Endothelial cell of umbilical vein (primary cell): ENCODE results near the gene CHRNE. TPM values are rescaled to one million over a fixed set of nuclear protein-coding genes. Genes with fewer than 3 reads are reported as not detected.

Source experiments
- BruUV-seq: library from RNA; stranded (reverse); fragments of 400-500 nt; replicated peaks from 2 replicates; lab custom pipeline; 2021; lab: Mats Ljungman, UMichigan
- CTCF ChIA-PET: fragments of 300-600, 350-600 bp; sonication (Branson Sonifier 250); formaldehyde crosslinking; loops from one replicate; lab custom pipeline; 2021; ENCODE audit warnings: antibody characterized with exemption, inconsistent platforms; lab: Charles Lee
- POLR2A ChIA-PET: fragments of 300-600, 350-600 bp; sonication (Branson Sonifier 250); formaldehyde crosslinking; loops from one replicate; lab custom pipeline; 2021; ENCODE audit warnings: antibody characterized with exemption, inconsistent platforms; lab: Charles Lee
- DNase-seq: peaks from one replicate; pipeline ENCODE4 v3.0.0-alpha.2; 2011; ENCODE audit warnings: low read depth, low spot score
- FAIRE-seq: peaks from 2 replicates; lab custom pipeline; 2011; peaks lifted over from hg19 to GRCh38; lab: Jason Lieb, UNC
- H2AFZ ChIP-seq: 2 replicates; pipeline ENCODE4 v1.6.0; 2012; ENCODE audit warnings: low read depth, low read length, control low read depth, inconsistent platforms
- H3K27ac ChIP-seq: 2 replicates; pipeline ENCODE4 v1.5.1; 2011; ENCODE audit warnings: low read depth, mild to moderate bottlenecking, control low read depth, low read length, moderate library complexity; ENCODE audit not compliant: insufficient read depth
- H3K27me3 ChIP-seq, 2 experiments: 2 replicates each; pipeline versions ENCODE4 v1.6.0 to v1.6.1; 2011; ENCODE audit warnings: low read length in 2 of 2, mixed read lengths in 1 of 2; ENCODE audit not compliant: control insufficient read depth in 2 of 2, insufficient read depth in 2 of 2
- H3K36me3 ChIP-seq, 2 experiments: 2 replicates in 1 of 2; 3 replicates in 1 of 2; pipeline ENCODE4 v1.5.1; 2011; ENCODE audit warnings: low read length in 2 of 2, mild to moderate bottlenecking in 1 of 2, moderate library complexity in 1 of 2; ENCODE audit not compliant: control insufficient read depth in 2 of 2, insufficient read depth in 2 of 2; ENCODE audit errors: extremely low read depth in 1 of 2
- H3K4me1 ChIP-seq: 3 replicates; pipeline ENCODE4 v1.5.1; 2011; ENCODE audit warnings: mild to moderate bottlenecking, low read length; ENCODE audit not compliant: control insufficient read depth, insufficient read depth; ENCODE audit errors: extremely low read depth
- H3K4me2 ChIP-seq: 2 replicates; pipeline ENCODE4 v1.6.1; 2011; ENCODE audit warnings: low read length, control low read depth, mixed read lengths; ENCODE audit not compliant: insufficient read depth
- H3K4me3 ChIP-seq, 3 experiments: fragments of 200-600 bp in 1 of 3; sonication (generic), shearing (Covaris generic) in 1 of 3; replicated peaks in 1 of 3; 2 replicates each; pipeline ENCODE4 v1.5.1; 2011 to 2016; ENCODE audit warnings: control low read depth in 3 of 3, low read length in 3 of 3, mild to moderate bottlenecking in 2 of 3, inconsistent platforms in 1 of 3, low read depth in 1 of 3, moderate library complexity in 1 of 3; ENCODE audit not compliant: insufficient read depth in 1 of 3
- H3K79me2 ChIP-seq: 2 replicates; pipeline ENCODE4 v1.6.0; 2012; ENCODE audit warnings: low read length, inconsistent platforms; ENCODE audit not compliant: control insufficient read depth, insufficient read depth
- H3K9ac ChIP-seq: replicated peaks from 2 replicates; pipeline ENCODE3; 2011; ENCODE audit warnings: low read length, control low read depth; ENCODE audit not compliant: insufficient read depth; ENCODE audit errors: extremely low read depth
- H3K9me1 ChIP-seq: replicated peaks from 3 replicates; pipeline ENCODE4 v1.6.0; 2011; ENCODE audit warnings: mild to moderate bottlenecking, low read length; ENCODE audit not compliant: control insufficient read depth, insufficient read depth; ENCODE audit errors: extremely low read depth
- H3K9me3 ChIP-seq: replicated peaks from 2 replicates; pipeline ENCODE4 v1.5.1; 2012; ENCODE audit warnings: low read length, inconsistent platforms; ENCODE audit not compliant: control insufficient read depth, insufficient read depth
- H4K20me1 ChIP-seq: replicated peaks from 2 replicates; pipeline ENCODE3; 2011; ENCODE audit warnings: mild to moderate bottlenecking, low read length; ENCODE audit not compliant: control insufficient read depth, insufficient read depth; ENCODE audit errors: extremely low read depth
- CTCF ChIP-seq, 2 donors: IDR thresholded peaks; 1 replicate in 1 of 2; 2 replicates in 1 of 2; pipeline ENCODE4 v1.5.1; 2011; ENCODE audit warnings: low read length in 2 of 2, mild to moderate bottlenecking in 2 of 2, moderate library complexity in 2 of 2, control low read depth in 1 of 2, inconsistent platforms in 1 of 2, low read depth in 1 of 2; ENCODE audit not compliant: insufficient read depth in 1 of 2; ENCODE audit errors: extremely low read depth in 1 of 2
- EZH2 ChIP-seq: IDR thresholded peaks from 2 replicates; pipeline ENCODE4 v1.6.1; 2012; ENCODE audit warnings: borderline replicate concordance, low read depth, mild to moderate bottlenecking, moderate library complexity, low read length, inconsistent platforms; ENCODE audit not compliant: severe bottlenecking
- FOS ChIP-seq: IDR thresholded peaks from 2 replicates; pipeline ENCODE4 v1.6.1; 2011; ENCODE audit warnings: mild to moderate bottlenecking, low read length, moderate library complexity, borderline replicate concordance; ENCODE audit not compliant: insufficient read depth
- GATA2 ChIP-seq: IDR thresholded peaks from 2 replicates; pipeline ENCODE4 v1.7.0; 2011; ENCODE audit warnings: low read depth, mild to moderate bottlenecking, moderate library complexity, mixed read lengths, low read length; ENCODE audit not compliant: insufficient read length, insufficient read depth
- JUN ChIP-seq: IDR thresholded peaks from 2 replicates; pipeline ENCODE4 v1.6.1; 2011; ENCODE audit warnings: borderline replicate concordance, low read depth; ENCODE audit not compliant: insufficient read length, insufficient read depth
- MAX ChIP-seq: IDR thresholded peaks from 2 replicates; pipeline ENCODE4 v1.6.1; 2011; ENCODE audit not compliant: insufficient read depth, insufficient read length
- MYC ChIP-seq: IDR thresholded peaks from one replicate; pipeline ENCODE4 v1.6.1; 2011; ENCODE audit warnings: mild to moderate bottlenecking, low read depth, low read length
- POLR2A ChIP-seq: IDR thresholded peaks from 2 replicates; pipeline ENCODE4 v1.6.1; 2012; ENCODE audit warnings: low read depth, mild to moderate bottlenecking, control low read depth, low read length
- POLR2AphosphoS5 ChIP-seq: IDR thresholded peaks from 2 replicates; pipeline ENCODE4 v1.6.1; 2012; ENCODE audit warnings: low read depth, mild to moderate bottlenecking, control low read depth, low read length, moderate library complexity; ENCODE audit not compliant: insufficient read depth
- dilution Hi-C: fragments of 300-500 bp; cut with MboI; formaldehyde crosslinking; loops from one replicate; pipeline ENCODE4 v1.15.0; 2019; ENCODE audit warnings: low sequenced_read_pairs; ENCODE audit not compliant: extremely low pct_ligation_motif_present
- intact Hi-C: fragments of 100-400 bp; cut with micrococcal nuclease; formaldehyde crosslinking; loops from one replicate; pipeline ENCODE4 v1.10.0; 2022
- polyA plus RNA-seq, 4 experiments: library from polyadenylated mRNA; depleted of rRNA in 3 of 4; stranded (reverse) in 3 of 4; unstranded in 1 of 4; fragments of >200 nt; gene quantifications; 2 replicates each; pipeline versions ENCODE4 v1.2.1 to v1.2.3, GENCODE V29; 2011 to 2012; ENCODE audit warnings: missing spikeins in 1 of 4
- total RNA-seq: library from RNA; stranded (reverse); gene quantifications from 2 replicates; pipeline ENCODE4 v1.2.3, GENCODE V29; 2021

CHRNE gene
- total and polyA plus RNA-seq, 2 donors (not counting 3 experiments of a cell fraction or from before 2014, with no cell fraction given), result 0.84 to 1.1 TPM

DNA sequence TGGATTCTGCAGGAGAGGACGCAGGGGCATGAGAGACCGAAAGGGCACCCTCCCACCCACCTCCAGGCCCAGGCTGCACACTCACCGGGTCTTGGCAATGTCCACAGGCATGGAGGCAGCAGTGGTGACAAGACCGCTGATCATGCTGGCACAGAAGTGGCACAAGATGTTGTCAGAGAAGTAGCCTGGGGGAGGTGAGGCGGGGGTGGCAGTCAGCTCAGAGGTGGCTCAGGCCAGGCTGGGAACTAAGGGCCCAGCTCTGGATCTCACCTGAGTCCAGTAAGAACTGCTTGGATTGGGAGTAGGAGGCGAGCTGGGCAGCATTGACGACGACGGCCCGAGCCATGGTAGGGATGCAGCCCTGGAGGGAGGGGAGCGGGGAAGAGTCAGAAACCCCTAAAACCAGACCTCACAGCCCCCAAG lies 35.2 kb upstream of the CHRNE start:
- Histone ChIP-seq H4K20me1 (no peaks in the 10 kb centered on the region), H3K4me3 (no peak overlapping the region), H3K9me1 (no peaks in the 10 kb centered on the region), H3K27ac (no peak overlapping the region), H3K4me1 (peaks cover 23% of the 10 kb centered on the region), H3K36me3 (peaks cover 4 to 25% of the 10 kb centered on the region in 2 experiments), H3K9ac (no peak overlapping the region), H3K27me3 (no peaks in the 10 kb centered on the region), H3K9me3 (no peaks in the 10 kb centered on the region), H3K79me2 (peaks cover 41% of the 10 kb centered on the region), H3K4me2 (no peak overlapping the region), H2AFZ (no peak overlapping the region)
- intact Hi-C loops (no loop called here), dilution Hi-C loops (no loop called here)
- POLR2A ChIA-PET, result no interaction called here
- DNase-seq, result no peak
- CTCF ChIA-PET, result interaction anchor here (3.3 kb wide), 1 partner anchor 29 kb away, joined by 44 read pairs; no protein-coding TSS in a partner anchor
- no TSS peak for BruUV-seq
- TF ChIP-seq EZH2 (no peak), MYC (no peak), POLR2A (no peak), POLR2AphosphoS5 (no peak), JUN (no peak), CTCF (IDR thresholded peaks at IDR 0.05; ENCODE audit: extremely low read depth in 1 of 2, insufficient read depth in 1 of 2, low read depth in 1 of 2, low read length in 2 of 2) (no peak), GATA2 (no peak), MAX (no peak), FOS (no peak)
- no peak for FAIRE-seq
